Esophagus muscularis mucosa (tissue), 4 donors: Measurements from ENCODE around the gene COX18. TPM values are rescaled to one million over a fixed set of nuclear protein-coding genes. Genes with fewer than 3 reads are reported as not detected.

Source experiments
- DNase-seq: peaks from one replicate; pipeline ENCODE4 v3.0.0-alpha.2; 2017; ENCODE audit errors: extremely low spot score
- H3K27ac ChIP-seq, 4 donors: fragments of 200-600 bp; sonication (generic); replicated peaks in 1 of 4; 1 replicate in 3 of 4; 2 replicates in 1 of 4; pipeline ENCODE4 v1.5.1; 2016 to 2019; ENCODE audit warnings: mild to moderate bottlenecking in 1 of 4
- H3K27me3 ChIP-seq, 4 donors: fragments of 200-600 bp; sonication (generic); one replicate each; pipeline versions ENCODE4 v1.5.1 to v1.6.0; 2016 to 2019
- H3K36me3 ChIP-seq, 4 donors: fragments of 200-600 bp; sonication (generic); one replicate each; pipeline ENCODE4 v1.5.1; 2016 to 2019
- H3K4me1 ChIP-seq, 4 donors: fragments of 200-600 bp; sonication (generic); one replicate each; pipeline ENCODE4 v1.5.1; 2016 to 2019
- H3K4me3 ChIP-seq, 4 donors: fragments of 200-600 bp; sonication (generic); 1 replicate in 2 of 4; 2 replicates in 2 of 4; pipeline ENCODE4 v1.5.1; 2016 to 2019; ENCODE audit warnings: mild to moderate bottlenecking in 4 of 4, moderate library complexity in 1 of 4
- H3K9me3 ChIP-seq, 4 donors: fragments of 200-600 bp; sonication (generic); 1 replicate in 3 of 4; 2 replicates in 1 of 4; pipeline ENCODE4 v1.5.1; 2016 to 2019
- EP300 ChIP-seq: sonication (generic); formaldehyde crosslinking; IDR thresholded peaks from one replicate; pipeline ENCODE4 v1.6.1; 2017; ENCODE audit warnings: antibody characterized with exemption
- POLR2A ChIP-seq: fragments of 450-650 bp; IDR thresholded peaks from one replicate; pipeline ENCODE4 v1.6.1; 2017; ENCODE audit warnings: antibody characterized with exemption, moderate library complexity, mild to moderate bottlenecking, low read depth
- POLR2AphosphoS5 ChIP-seq, 2 donors: sonication (generic); formaldehyde crosslinking; IDR thresholded peaks; one replicate each; pipeline ENCODE4 v1.6.1; 2017; ENCODE audit warnings: antibody characterized with exemption in 2 of 2
- WGBS: methylation state at CpG from one replicate; pipeline ENCODE4 v1.1.5; 2018; 5-methylcytosine and 5-hydroxymethylcytosine counted together
- intact Hi-C: fragments of 100-400 bp; cut with DNase I; formaldehyde crosslinking; loops from one replicate; pipeline ENCODE4 v1.15.1; 2023
- total RNA-seq, 4 donors: library from RNA; depleted of rRNA; stranded (reverse); fragments of >200 nt; gene quantifications; one replicate each; pipeline versions ENCODE4 v1.1.0 to v1.2.1, GENCODE V29; 2016
- TF ChIP-seq, protein P1 (sequence below), 3 experiments: fragments of 200-600 bp in 2 of 3; fragments of 450-650 bp in 1 of 3; sonication (generic) in 2 of 3; IDR thresholded peaks; one replicate each; pipeline ENCODE4 v1.5.1; 2017 to 2019; ENCODE audit warnings: antibody characterized with exemption in 3 of 3, mild to moderate bottlenecking in 2 of 3, moderate library complexity in 1 of 3

Gene COX18
- total RNA-seq, 4 donors from 2014 or later: 10.4 to 19.0 (median 12.9) TPM

GRCh38 chr4:73011629-73011985, 57.9 kb downstream of the COX18 start:
- Histone ChIP-seq H3K27ac (no peak overlapping the region), H3K9me3 (peaks cover 0 to 5% (median 0%) of the 10 kb centered on the region in 4 donors), H3K36me3 (no peaks in the 10 kb centered on the region), H3K27me3 (no peaks in the 10 kb centered on the region), H3K4me1 (peaks cover 0 to 5% (median 0%) of the 10 kb centered on the region in 4 donors), H3K4me3 (no peak overlapping the region)
- DNase-seq: no peak
- TF ChIP-seq, protein P1, sequence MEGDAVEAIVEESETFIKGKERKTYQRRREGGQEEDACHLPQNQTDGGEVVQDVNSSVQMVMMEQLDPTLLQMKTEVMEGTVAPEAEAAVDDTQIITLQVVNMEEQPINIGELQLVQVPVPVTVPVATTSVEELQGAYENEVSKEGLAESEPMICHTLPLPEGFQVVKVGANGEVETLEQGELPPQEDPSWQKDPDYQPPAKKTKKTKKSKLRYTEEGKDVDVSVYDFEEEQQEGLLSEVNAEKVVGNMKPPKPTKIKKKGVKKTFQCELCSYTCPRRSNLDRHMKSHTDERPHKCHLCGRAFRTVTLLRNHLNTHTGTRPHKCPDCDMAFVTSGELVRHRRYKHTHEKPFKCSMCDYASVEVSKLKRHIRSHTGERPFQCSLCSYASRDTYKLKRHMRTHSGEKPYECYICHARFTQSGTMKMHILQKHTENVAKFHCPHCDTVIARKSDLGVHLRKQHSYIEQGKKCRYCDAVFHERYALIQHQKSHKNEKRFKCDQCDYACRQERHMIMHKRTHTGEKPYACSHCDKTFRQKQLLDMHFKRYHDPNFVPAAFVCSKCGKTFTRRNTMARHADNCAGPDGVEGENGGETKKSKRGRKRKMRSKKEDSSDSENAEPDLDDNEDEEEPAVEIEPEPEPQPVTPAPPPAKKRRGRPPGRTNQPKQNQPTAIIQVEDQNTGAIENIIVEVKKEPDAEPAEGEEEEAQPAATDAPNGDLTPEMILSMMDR (IDR thresholded peaks at IDR 0.05): no peak
- TF ChIP-seq POLR2A: no peak
- no peak for TF ChIP-seq POLR2AphosphoS5 (IDR thresholded peaks at IDR 0.05)
- no peak for TF ChIP-seq EP300
- intact Hi-C loops: no loop called here
- 60% methylated on average over 1 of the region's 4 CpGs for WGBS

GRCh38 chr4:73010789-73011628, 58.5 kb downstream of the COX18 start:
- no peak for TF ChIP-seq EP300
- TF ChIP-seq, protein P1 (IDR thresholded peaks at IDR 0.05): no peak
- TF ChIP-seq POLR2A: no peak
- intact Hi-C loops: no loop called here
- DNase-seq: no peak
- no peaks in the 10 kb centered on the region for H3K36me3 ChIP-seq
- H3K4me3 ChIP-seq: no peak overlapping the region
- peaks cover 0 to 5% (median 0%) of the 10 kb centered on the region in 4 donors for H3K4me1 ChIP-seq
- H3K27me3 ChIP-seq: no peaks in the 10 kb centered on the region
- H3K9me3 ChIP-seq: peaks cover 0 to 5% (median 0%) of the 10 kb centered on the region in 4 donors
- H3K27ac ChIP-seq: no peak overlapping the region
- 100% methylated on average over 3 of the region's 4 CpGs for WGBS

- Histone ChIP-seq H3K4me3 (no peak overlapping the region), H3K9me3 (peaks cover 0 to 5% (median 0%) of the 10 kb centered on the region in 4 donors), H3K4me1 (peaks cover 0 to 5% (median 0%) of the 10 kb centered on the region in 4 donors), H3K36me3 (no peaks in the 10 kb centered on the region), H3K27me3 (no peaks in the 10 kb centered on the region), H3K27ac (no peak overlapping the region)
- intact Hi-C loops: no loop called here
- no peak for DNase-seq
- whole genome bisulfite sequencing: 94% methylated on average over 1 of the region's 1 CpG
- no peak for TF ChIP-seq POLR2A
- TF ChIP-seq POLR2AphosphoS5 (IDR thresholded peaks at IDR 0.05): no peak
- TF ChIP-seq, protein P1 (IDR thresholded peaks at IDR 0.05): no peak
- TF ChIP-seq EP300: no peak
Observed at GRCh38 chr4:73007526-73008100, 61.9 kb downstream of the COX18 start.

DNA sequence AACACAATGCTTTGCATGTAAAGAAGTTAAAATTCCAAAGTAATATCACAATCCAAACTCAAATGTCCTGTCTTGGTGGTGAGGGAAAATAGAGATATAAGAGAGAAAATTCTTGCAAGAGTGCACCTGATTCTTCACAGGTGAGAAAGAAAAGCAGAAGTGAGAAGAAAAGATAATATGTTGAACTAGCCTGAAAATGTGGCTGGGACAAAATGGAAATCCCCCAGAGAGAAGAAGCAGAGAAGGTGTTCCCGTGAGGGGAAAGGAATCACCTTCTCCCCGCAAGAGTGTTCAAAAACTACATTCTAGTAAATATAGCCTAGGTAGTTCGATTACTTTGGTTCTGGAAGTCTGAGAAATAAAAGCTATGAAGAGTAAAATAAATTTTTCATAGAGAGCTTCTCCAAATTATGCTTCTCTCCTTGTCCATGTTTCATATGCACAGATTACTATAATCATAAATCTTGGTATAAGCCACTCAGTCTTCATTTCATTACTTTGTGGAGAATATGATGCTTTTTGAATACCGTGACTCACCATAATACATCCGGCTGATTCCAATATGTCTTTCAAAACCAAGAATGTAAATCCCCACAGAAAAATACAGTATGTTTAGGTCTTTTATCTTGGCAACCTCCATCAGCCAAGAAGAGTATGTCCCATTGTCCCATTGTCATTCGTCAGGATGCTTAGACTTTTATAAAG, 63.1 kb downstream of the COX18 start:
- DNase-seq: no peak
- Histone ChIP-seq H3K36me3 (no peaks in the 10 kb centered on the region), H3K27ac (no peak overlapping the region), H3K27me3 (no peaks in the 10 kb centered on the region), H3K4me1 (peaks cover 0 to 5% (median 0%) of the 10 kb centered on the region in 4 donors), H3K9me3 (no peaks in the 10 kb centered on the region), H3K4me3 (no peak overlapping the region)
- intact Hi-C loops: no loop called here
- 90% methylated on average over 6 of the region's 6 CpGs for WGBS
- TF ChIP-seq, protein P1 (IDR thresholded peaks at IDR 0.05): no peak
- no peak for TF ChIP-seq POLR2AphosphoS5 (IDR thresholded peaks at IDR 0.05)
- no peak for TF ChIP-seq POLR2A
- no peak for TF ChIP-seq EP300
